IMR-90 (cell line): ENCODE data around the gene PXK. TPM values are rescaled to one million over a fixed set of nuclear protein-coding genes. Genes with fewer than 3 reads are reported as not detected.

Experiments
- ATAC-seq: fragments of 200-7000 bp; cut with Tn5 transposase; 2 replicates; pipeline ENCODE4 v1.9.1; 2020; ENCODE audit warnings: low read depth, mild to moderate bottlenecking, moderate library complexity
- BruUV-seq: library from RNA; stranded (reverse); fragments of 400-500 nt; replicated peaks from 2 replicates; lab custom pipeline; 2021; lab: Mats Ljungman, UMichigan
- CTCF ChIA-PET: fragments of 300-600 bp; formaldehyde crosslinking; extraction: SDS; loops from one replicate; lab custom pipeline; 2021; ENCODE audit warnings: antibody characterized with exemption; lab: Yijun Ruan, JAX
- POLR2A ChIA-PET: fragments of 300-600 bp; sonication (Branson Sonifier 250); formaldehyde crosslinking; loops from one replicate; lab custom pipeline; 2022; ENCODE audit warnings: antibody characterized with exemption; ENCODE audit not compliant: unreplicated experiment; lab: Charles Lee
- DNase-seq: peaks from one replicate; pipeline ENCODE4 v3.0.0; 2013
- H2AFZ ChIP-seq: replicated peaks from 2 replicates; pipeline ENCODE3; 2013; ENCODE audit warnings: low read length, mild to moderate bottlenecking; ENCODE audit not compliant: poor library complexity
- H2AK5ac ChIP-seq: 2 replicates; pipeline ENCODE4 v1.6.1; 2013; ENCODE audit warnings: low read depth, low read length, inconsistent platforms
- H2AK9ac ChIP-seq: replicated peaks from 2 replicates; pipeline ENCODE3; 2013; ENCODE audit warnings: mild to moderate bottlenecking, low read depth, low read length, moderate library complexity; ENCODE audit not compliant: poor library complexity
- H2BK120ac ChIP-seq: 2 replicates; pipeline ENCODE4 v1.6.1; 2013; ENCODE audit warnings: low read depth, low read length, inconsistent platforms
- H2BK15ac ChIP-seq: 3 replicates; pipeline ENCODE4 v1.6.1; 2013; ENCODE audit warnings: low read depth, low read length, inconsistent platforms
- H2BK20ac ChIP-seq: 2 replicates; pipeline ENCODE4 v1.6.1; 2013; ENCODE audit warnings: low read depth, mild to moderate bottlenecking, inconsistent platforms, low read length, moderate library complexity
- H2BK5ac ChIP-seq: 2 replicates; pipeline ENCODE4 v1.6.1; 2013; ENCODE audit warnings: mild to moderate bottlenecking, low read depth, low read length, inconsistent platforms; ENCODE audit not compliant: poor library complexity, severe bottlenecking
- H3K14ac ChIP-seq: replicated peaks from 2 replicates; pipeline ENCODE4 v1.6.1; 2013; ENCODE audit warnings: low read depth, low read length, inconsistent platforms
- H3K18ac ChIP-seq: 2 replicates; pipeline ENCODE4 v1.6.1; 2013; ENCODE audit warnings: low read depth, low read length, control low read depth
- H3K23ac ChIP-seq: 2 replicates; pipeline ENCODE4 v1.6.1; 2013; ENCODE audit warnings: low read depth, low read length, inconsistent platforms
- H3K27ac ChIP-seq: 2 replicates; pipeline ENCODE4 v1.5.1; 2013; ENCODE audit warnings: mild to moderate bottlenecking, control low read depth, low read length; ENCODE audit not compliant: insufficient read depth
- H3K27me3 ChIP-seq: 2 replicates; pipeline ENCODE4 v1.6.1; 2013; ENCODE audit warnings: low read length; ENCODE audit not compliant: control insufficient read depth, insufficient read depth
- H3K36me3 ChIP-seq: 2 replicates; pipeline ENCODE4 v1.6.1; 2013; ENCODE audit warnings: low read length, mixed read lengths; ENCODE audit not compliant: control insufficient read depth, insufficient read depth
- H3K4ac ChIP-seq: 2 replicates; pipeline ENCODE4 v1.6.1; 2013; ENCODE audit warnings: low read depth, low read length, inconsistent platforms
- H3K4me1 ChIP-seq: 2 replicates; pipeline ENCODE4 v1.6.1; 2013; ENCODE audit warnings: low read length, mixed read lengths; ENCODE audit not compliant: control insufficient read depth, insufficient read depth
- H3K4me2 ChIP-seq: 2 replicates; pipeline ENCODE4 v1.6.1; 2013; ENCODE audit warnings: low read depth, mild to moderate bottlenecking, control low read depth, low read length, moderate library complexity
- H3K4me3 ChIP-seq: 2 replicates; pipeline ENCODE4 v1.5.1; 2013; ENCODE audit warnings: low read depth, mild to moderate bottlenecking, control low read depth, low read length, moderate library complexity; ENCODE audit not compliant: insufficient read depth
- H3K56ac ChIP-seq: 2 replicates; pipeline ENCODE4 v1.6.1; 2013; ENCODE audit warnings: low read length, inconsistent platforms; ENCODE audit not compliant: insufficient read depth; ENCODE audit errors: extremely low read depth
- H3K79me1 ChIP-seq, 2 experiments: 2 replicates each; pipeline ENCODE4 v1.6.1; 2013; ENCODE audit warnings: low read length in 2 of 2, inconsistent platforms in 1 of 2, low read depth in 1 of 2
- H3K9ac ChIP-seq: 2 replicates; pipeline ENCODE4 v1.6.1; 2013; ENCODE audit warnings: low read depth, low read length, control low read depth
- H3K9me1 ChIP-seq: 2 replicates; pipeline ENCODE4 v1.6.1; 2013; ENCODE audit warnings: low read length, inconsistent platforms; ENCODE audit not compliant: insufficient read depth
- H3K9me3 ChIP-seq: 2 replicates; pipeline ENCODE4 v1.6.1; 2013; ENCODE audit warnings: low read length; ENCODE audit not compliant: control insufficient read depth, insufficient read depth
- H4K20me1 ChIP-seq: 2 replicates; pipeline ENCODE4 v1.6.1; 2013; ENCODE audit warnings: low read length, inconsistent platforms; ENCODE audit not compliant: insufficient read depth
- H4K5ac ChIP-seq: 2 replicates; pipeline ENCODE4 v1.6.1; 2013; ENCODE audit warnings: mild to moderate bottlenecking, low read depth, low read length, control low read depth
- H4K8ac ChIP-seq, 2 experiments: 2 replicates each; pipeline ENCODE4 v1.6.1; 2013; ENCODE audit warnings: low read depth in 2 of 2, low read length in 2 of 2, control low read depth in 1 of 2, inconsistent platforms in 1 of 2
- H4K91ac ChIP-seq: 2 replicates; pipeline ENCODE4 v1.6.1; 2013; ENCODE audit warnings: low read depth, low read length, inconsistent platforms; ENCODE audit not compliant: insufficient read depth
- FOS ChIP-seq: fragments of 150-350 bp; IDR thresholded peaks from 2 replicates; pipeline ENCODE4 v1.6.1; 2016; ENCODE audit warnings: low read depth, low read length
- RAD21 ChIP-seq: IDR thresholded peaks from 2 replicates; pipeline ENCODE4 v1.6.1; 2012; ENCODE audit warnings: low read length, improper control_type of control experiment
- WGBS, 2 experiments: methylation state at CpG; one replicate each; pipeline versions ENCODE4 v1.1.5 to v1.1.7; 2013; ENCODE audit warnings: missing lambda C conversion rate in 2 of 2; ENCODE audit not compliant: insufficient read length in 1 of 2; ENCODE audit errors: extremely low coverage in 2 of 2; 5-methylcytosine and 5-hydroxymethylcytosine counted together
- dilution Hi-C: fragments of 300-500 bp; cut with HindIII; formaldehyde crosslinking; loops from one replicate; pipeline ENCODE4 v1.14.3; 2018; ENCODE audit warnings: low sequenced_read_pairs; ENCODE audit not compliant: unreplicated experiment
- in situ Hi-C: fragments of 300-500 bp; cut with MboI; formaldehyde crosslinking; loops from 3 replicates; pipeline ENCODE4 v1.14.3; 2019; ENCODE audit warnings: low sequenced_read_pairs, inconsistent platforms, mixed read lengths
- intact Hi-C: fragments of 100-400 bp; cut with micrococcal nuclease; formaldehyde crosslinking; loops from 2 replicates; pipeline ENCODE4 v1.10.0; 2022
- polyA plus RNA-seq, 3 experiments: library from polyadenylated mRNA; depleted of rRNA; stranded (reverse); fragments of >200 nt; gene quantifications; 2 replicates each; pipeline ENCODE4 v1.2.3, GENCODE V29; 2012; ENCODE audit warnings: low replicate concordance in 1 of 3
- total RNA-seq: library from RNA; depleted of rRNA; stranded (reverse); fragments of >200 nt; gene quantifications from 2 replicates; pipeline ENCODE4 v1.2.3, GENCODE V29; 2012

The PXK gene
- total and polyA plus RNA-seq, 2 of the 4 experiments (the other 2 are of a cell fraction) = 14.3 to 17.7 TPM

- intact Hi-C loops = no loop called here
- no CpG with 5 or more reads among the region's 4 CpGs for WGBS, 2 experiments
- CTCF ChIA-PET = interaction anchor here (1.5 kb wide), 1 partner anchor 11 kb away, joined by 8 read pairs; no protein-coding TSS in a partner anchor
These were observed 71.7 kb downstream of the PXK start for GRCh38 chr3:58404396-58404795.

More at GRCh38 chr3:58404396-58404795, 71.7 kb downstream of the PXK start:
- in situ Hi-C loops = loop anchor here (25.0 kb wide), 1 partner anchor 217 kb away; no protein-coding TSS in a partner anchor
- Histone ChIP-seq H3K27me3 (no peaks in the 10 kb centered on the region), H2BK120ac (no peak overlapping the region), H2BK20ac (no peak overlapping the region), H2AFZ (no peak overlapping the region), H2AK5ac (peak overlapping the region; percentile 23; the same call in 1 of the 2 replicates), H3K27ac (no peak overlapping the region), H4K91ac (no peak overlapping the region), H2BK15ac (no peak overlapping the region; the same call in 2 of the 3 replicates), H3K79me1 (peaks cover 0 to 2% of the 10 kb centered on the region in 2 experiments; a peak in 1 of 4 replicates), H3K4me1 (peaks cover 2% of the 10 kb centered on the region; the same call in 1 of the 2 replicates), H3K4me2 (no peak overlapping the region), H2AK9ac (peak overlapping the region; percentile 19), H3K23ac (no peak overlapping the region), H3K56ac (no peak overlapping the region), H3K36me3 (peaks cover 34% of the 10 kb centered on the region), H3K9me3 (peaks cover 4% of the 10 kb centered on the region), H3K14ac (no peak overlapping the region), H3K4ac (no peak overlapping the region; the same call in 1 of the 2 replicates), H4K5ac (no peak overlapping the region), H3K9me1 (peaks cover 6% of the 10 kb centered on the region; the same call in 1 of the 2 replicates), H2BK5ac (no peak overlapping the region), H4K8ac (no peak overlapping the region; a peak in 2 of 4 replicates), H3K9ac (no peak overlapping the region), H4K20me1 (no peaks in the 10 kb centered on the region; the same call in 1 of the 2 replicates), H3K4me3 (no peak overlapping the region), H3K18ac (no peak overlapping the region)
- ATAC-seq (peak; percentile 81), DNase-seq (peak; percentile 79)
- dilution Hi-C loops = no loop called here
- POLR2A ChIA-PET = no interaction called here
- peak; percentile 40; the same call in 1 of the 2 replicates for TF ChIP-seq FOS
- TF ChIP-seq RAD21 = no peak
- BruUV-seq = no TSS peak
